ENCODE measurements around the gene SLC15A3.

SLC15A3 gene

DNA sequence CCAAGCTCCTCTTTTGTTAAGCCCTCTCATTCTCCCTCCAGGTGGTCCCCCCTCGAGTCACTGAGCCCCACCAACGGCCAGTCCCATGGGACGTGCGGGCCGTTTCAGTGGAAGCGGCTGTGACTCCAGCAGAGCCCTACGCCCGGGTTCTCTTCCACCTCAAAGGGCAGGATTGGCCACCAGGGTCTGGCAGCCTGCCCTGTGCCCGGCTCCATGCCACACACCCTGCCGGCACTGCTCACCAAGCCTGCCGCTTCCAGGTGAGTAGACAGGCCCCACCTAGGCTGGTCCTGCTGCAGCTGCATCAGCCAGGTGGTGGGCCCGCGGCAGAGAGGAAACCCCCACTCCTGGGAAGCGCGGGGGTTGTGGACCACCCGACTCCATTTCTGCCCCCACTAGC is 24.4 kb downstream of the SLC15A3 start:
- peak in 1 of 14 donors; percentile 8 for DNase-seq

DNA sequence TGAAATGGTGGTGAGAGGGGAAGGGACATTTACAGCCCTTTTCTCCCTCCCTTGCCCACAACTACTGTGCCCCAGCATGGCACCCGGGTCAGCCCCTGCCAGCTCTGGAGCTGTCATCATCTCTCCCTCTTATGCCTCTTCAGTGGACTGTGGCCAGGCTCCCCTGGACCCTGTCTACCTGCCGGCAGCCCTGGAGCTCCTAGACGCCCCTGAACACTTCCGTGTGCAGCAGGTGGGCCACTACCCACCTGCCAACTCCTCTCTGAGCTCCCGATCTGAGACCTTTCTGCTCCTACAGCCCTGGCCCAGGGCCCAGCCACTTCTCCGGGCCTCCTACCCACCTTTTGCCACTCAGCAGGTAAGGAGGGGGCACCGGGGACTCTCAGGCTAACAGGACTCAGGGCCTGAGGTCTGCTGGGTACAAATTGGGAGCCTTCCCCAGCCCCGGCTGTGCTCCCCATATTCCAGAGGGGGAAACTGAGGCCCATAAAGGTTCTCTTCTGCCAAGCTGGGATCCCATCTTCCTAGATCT is 24.8 kb downstream of the SLC15A3 start:
- DNase-seq = no peak

DNA sequence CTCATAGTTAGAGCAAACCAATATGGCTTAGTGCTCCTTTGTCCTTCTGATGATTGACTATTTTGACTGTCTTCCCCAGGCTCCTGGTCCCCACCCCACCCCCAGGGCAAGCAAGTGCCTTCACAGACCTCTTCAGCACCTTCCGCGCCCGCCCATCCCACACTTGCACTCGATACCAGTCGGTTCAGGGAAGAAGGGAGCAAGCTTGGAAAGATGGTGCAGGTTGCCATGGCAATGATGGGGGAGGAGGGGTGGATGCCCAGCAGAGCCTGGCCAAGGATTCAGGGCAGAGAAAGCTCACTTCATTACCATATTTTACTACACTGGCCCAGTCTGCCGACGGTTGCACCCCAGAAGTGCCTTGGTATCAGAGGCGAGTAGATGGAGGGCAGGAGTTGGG is 25.5 kb downstream of the SLC15A3 start:
- DNase-seq = peak in 6 of 14 donors; percentile 14 to 68 (median 37)

DNA sequence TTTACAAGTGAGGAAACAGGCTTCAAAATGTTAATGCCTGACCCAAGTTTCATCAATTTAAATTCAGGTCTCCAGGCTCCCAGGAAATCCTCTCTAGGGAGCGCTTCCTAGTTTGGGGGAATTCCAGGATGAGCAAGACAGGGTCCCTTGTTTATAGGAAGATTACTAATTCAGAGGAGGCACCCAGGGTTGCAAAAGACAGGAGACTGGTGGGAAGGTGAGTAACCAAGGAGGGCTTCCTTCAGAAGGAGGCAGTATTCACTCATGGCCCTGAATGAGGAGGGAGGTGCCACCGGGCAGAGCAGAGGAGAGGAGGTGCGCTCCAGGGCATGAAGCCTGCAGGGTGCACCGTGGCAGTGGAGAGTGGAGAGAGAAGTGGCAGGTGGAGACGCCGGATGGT is 26.1 kb downstream of the SLC15A3 start:
- DNase-seq = peak in 2 of 14 donors; percentile 17 to 33

- DNase-seq = peak in 3 of 14 donors; percentile 20 to 23 (median 23)
Observed at GRCh38 chr11:60924906-60925853, 26.8 kb downstream of the SLC15A3 start.

DNA sequence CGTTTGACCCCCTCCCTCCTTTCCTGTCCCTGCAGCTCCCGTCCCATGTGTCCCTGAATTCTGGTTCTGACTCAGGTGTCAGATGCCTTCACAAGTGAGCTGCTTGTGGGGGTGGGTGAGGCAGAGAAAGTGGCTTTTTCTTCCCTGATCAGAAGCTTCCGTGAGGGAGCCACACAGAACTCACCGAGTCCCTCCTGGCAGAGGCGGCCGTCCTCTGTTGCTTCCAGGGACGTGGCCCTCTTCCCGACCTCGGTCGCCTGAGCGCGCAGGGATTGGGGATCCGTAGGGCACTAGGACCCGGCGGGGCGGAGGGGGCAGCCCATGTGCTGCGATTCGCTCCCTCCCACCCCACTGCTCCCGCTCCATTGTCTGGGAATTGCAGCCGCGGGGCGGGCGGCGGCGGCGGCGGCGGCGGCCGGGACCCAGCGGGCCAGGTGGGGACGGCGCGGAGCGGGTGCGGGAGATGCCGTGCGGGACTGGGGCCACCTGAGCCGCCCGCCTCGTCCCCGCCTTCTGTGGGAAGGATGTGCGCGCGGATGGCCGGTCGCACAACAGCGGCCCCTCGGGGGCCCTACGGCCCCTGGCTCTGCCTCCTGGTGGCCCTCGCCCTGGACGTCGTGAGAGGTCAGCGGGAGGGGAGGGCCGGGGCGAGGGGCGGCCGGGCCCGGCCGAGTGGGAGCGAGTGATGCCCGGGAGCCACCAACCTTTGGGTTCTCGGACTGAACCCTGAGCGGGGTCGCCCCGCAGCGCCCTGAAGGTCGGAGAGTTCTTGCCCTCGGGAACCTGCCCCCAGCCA is 27.7 kb downstream of the SLC15A3 start, which contains the start of gene TMEM132A:
Gene TMEM132A, plus strand, starts transcription at position 351 of the 796 bp plus-strand sequence. Its CDS starts 174 bp downstream, at position 525.
- DNase-seq = peak in 12 of 14 donors; percentile 17 to 84 (median 54)

- DNase-seq = no peak
Observed at GRCh38 chr11:60923800-60924109, 28.2 kb downstream of the SLC15A3 start.

DNA sequence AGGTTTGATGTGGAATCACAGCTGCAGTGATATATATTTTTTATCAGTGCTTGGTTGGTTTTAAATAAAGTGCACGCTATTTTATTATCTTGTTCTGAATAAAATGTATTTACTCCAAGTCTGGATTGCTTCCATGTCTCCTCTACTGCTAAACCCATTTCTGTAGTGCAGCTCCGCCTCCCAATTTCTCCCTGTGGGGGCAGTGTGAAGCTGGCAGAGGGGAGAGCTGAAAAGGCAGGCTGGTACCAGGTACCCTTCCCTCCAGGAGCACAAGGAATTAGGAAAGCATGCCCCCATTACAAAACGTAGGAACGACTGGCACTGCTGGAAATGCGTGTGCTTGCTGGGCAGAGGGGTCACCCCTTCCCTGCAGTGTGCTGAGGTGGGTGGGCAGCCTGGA is 28.6 kb downstream of the SLC15A3 start:
- peak in 1 of 14 donors; percentile 23 for DNase-seq

DNA sequence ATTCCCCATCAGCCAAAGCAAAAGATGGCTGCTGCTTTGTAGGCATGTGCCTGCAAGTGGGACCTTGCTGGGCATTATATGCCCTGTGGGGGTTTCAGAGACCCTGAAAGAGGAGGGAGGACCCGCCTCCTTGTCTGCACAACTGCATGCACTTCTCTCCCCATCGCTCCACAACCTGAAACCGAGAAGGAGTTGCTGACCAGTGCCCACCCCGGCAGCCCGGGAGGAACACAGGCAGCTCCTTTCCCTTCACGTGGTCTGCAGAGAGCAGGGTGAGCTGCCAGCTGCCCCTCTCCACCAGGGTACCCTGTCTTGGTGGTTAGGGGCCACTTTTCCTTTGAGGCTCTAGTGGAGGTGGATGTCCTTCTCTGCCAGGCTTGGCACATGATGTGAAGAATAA is 29.1 kb downstream of the SLC15A3 start:
- no peak for DNase-seq

DNA sequence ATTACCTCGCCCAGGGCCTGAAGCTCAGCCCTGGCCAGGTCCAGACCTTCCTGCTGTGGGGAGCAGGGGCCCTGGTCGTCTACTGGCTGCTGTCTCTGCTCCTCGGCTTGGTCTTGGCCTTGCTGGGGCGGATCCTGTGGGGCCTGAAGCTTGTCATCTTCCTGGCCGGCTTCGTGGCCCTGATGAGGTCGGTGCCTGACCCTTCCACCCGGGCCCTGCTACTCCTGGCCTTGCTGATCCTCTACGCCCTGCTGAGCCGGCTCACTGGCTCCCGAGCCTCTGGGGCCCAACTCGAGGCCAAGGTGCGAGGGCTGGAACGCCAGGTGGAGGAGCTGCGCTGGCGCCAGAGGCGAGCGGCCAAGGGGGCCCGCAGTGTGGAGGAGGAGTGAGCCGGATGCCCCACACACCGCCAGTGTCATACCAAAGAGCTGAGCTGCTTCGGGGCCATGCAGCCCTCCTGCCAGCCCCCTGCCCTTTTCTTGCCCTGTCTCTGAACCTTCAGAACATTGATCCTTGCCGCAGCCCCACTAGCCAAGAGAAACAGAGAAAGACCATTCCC is 30.1 kb downstream of the SLC15A3 start:
- DNase-seq = no peak

DNA sequence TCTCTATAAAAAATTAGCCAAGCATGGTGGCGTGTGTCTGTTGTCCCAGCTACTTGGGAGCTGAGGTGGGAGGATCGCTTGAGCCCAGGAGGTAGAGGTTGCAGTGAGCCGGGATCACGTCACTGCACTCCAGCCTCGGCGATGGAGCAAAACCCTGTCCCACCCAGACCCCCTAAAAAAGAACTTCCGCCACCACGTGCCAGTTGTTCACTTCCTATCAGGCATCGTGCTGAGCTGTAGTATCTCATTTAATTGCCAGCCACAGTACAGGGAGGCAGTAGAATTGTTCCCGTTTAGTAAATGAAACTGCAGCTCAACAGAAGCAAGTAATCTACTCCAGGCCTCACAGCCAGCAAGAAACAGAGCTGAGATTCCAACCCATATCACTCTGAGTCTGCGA is 30.7 kb downstream of the SLC15A3 start:
- DNase-seq = no peak

DNA sequence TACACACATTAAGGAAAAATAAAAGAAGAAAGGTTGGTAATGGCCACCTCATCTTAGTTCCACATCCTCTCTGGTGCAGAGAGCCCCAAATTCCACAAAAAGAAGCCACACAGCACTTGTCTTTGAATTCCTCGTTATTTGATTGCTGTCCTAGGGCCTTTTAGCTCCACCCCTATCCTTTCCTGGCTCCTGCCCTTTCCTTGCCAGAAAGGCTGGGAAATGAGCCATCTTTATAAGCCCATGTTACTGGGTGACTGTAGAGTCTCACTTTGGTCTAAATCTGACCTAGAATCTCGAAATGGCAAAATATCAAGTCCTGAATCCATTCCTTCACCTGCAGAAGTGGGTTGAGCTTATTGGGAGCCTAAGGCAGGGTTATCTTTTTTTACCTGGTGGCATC is 32.0 kb downstream of the SLC15A3 start:
- DNase-seq = peak in 2 of 14 donors; percentile 19 to 70

GRCh38 chr11:60919320-60919719 is 32.7 kb downstream of the SLC15A3 start:
- no peak for DNase-seq

- DNase-seq = no peak
Observed at GRCh38 chr11:60918939-60919265, 33.1 kb downstream of the SLC15A3 start.

DNA sequence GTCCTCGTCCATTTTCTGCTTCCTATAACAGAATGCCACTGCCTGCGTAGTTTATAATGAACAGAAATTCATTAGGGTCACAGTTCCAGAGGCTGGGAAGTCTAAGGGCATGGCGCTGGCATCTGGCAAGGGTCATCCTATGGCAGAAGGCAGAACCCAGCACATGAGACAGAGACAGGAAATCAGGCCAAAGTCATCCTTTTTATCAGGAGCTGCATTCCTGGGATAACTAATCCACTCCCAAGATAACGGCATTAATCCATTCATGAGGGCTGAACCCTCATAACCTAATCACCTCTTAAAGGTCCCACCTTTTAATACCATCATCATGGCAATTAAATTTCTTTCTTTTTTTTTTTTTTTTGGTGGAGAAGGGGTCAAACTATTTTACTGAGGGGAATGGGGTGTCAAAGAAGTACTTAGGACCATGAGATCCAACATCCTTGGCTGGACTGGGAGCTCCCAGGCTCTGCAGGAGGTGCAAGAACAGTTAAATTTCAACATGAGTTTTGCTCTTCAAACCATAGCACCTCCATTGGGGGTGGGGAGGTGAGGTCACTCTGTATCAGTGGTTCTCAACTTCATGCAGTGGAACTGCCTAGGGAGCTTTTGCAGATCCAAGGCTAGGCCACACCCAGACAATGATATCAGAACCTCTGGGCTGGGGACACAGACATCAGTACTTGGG is 33.6 kb downstream of the SLC15A3 start:
- DNase-seq = no peak

- DNase-seq = no peak
Observed at GRCh38 chr11:60917267-60917666, 34.7 kb downstream of the SLC15A3 start.

DNA sequence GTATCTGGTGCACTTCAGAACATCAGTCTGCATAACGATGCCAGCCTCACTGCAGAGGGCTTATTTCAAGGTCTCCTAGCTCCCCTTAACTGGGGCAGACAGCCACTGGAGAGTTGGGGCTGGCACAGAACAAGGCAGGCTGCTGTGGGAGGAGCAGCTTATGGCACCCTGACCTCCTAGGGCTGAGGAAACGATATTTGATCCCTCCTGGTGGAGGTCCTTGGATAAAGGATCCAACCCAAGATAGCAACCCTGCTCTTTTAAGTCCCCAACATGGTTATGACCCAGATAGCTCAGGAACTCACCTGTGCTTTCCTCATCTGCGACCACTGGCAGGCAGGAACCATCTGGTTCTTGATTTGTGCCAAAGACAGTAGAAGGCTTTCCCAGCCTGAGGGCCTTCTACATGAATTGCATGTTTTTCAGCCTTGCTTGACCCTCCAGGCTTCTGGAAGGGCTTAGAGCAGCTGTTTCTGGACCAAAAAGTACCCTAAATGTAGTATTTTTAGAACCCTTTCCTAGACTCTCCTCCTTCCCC is 35.2 kb downstream of the SLC15A3 start:
- peak in 1 of 14 donors; percentile 82 for DNase-seq

GRCh38 chr11:60915248-60915914 is 36.6 kb downstream of the SLC15A3 start:
- DNase-seq = peak in 9 of 14 donors; percentile 27 to 66 (median 50)

GRCh38 chr11:60914633-60915247 is 37.2 kb downstream of the SLC15A3 start:
- DNase-seq = peak in 8 of 14 donors; percentile 48 to 77 (median 57)

GRCh38 chr11:60913793-60914632 is 38.0 kb downstream of the SLC15A3 start, which contains the start of gene TMEM109:
Gene TMEM109 (plus strand): TSS chr11:60914158. CDS start chr11:60919694, 5,536 bp downstream.
- peak; percentile 45 to 96 (median 88) for DNase-seq
